Keratinocyte (primary cell): Measurements from ENCODE around the gene OXNAD1. TPM values are rescaled to one million over a fixed set of nuclear protein-coding genes. Genes with fewer than 3 reads are reported as not detected.

Experiments used
- DNase-seq: peaks from one replicate; pipeline ENCODE4 v3.0.0-alpha.2; 2011; ENCODE audit warnings: low read depth, missing footprints, low spot score
- FAIRE-seq: peaks from 2 replicates; lab custom pipeline; 2011; peaks lifted over from hg19 to GRCh38; lab: Jason Lieb, UNC
- H2AFZ ChIP-seq: 2 replicates; pipeline ENCODE4 v1.6.0; 2012; ENCODE audit warnings: low read length, control low read depth, inconsistent platforms; ENCODE audit not compliant: control insufficient read depth
- H3K27ac ChIP-seq: 2 replicates; pipeline ENCODE4 v1.5.1; 2011; ENCODE audit warnings: low read length; ENCODE audit not compliant: control insufficient read depth, insufficient read depth
- H3K27me3 ChIP-seq: 3 replicates; pipeline ENCODE4 v1.6.0; 2011; ENCODE audit warnings: low read length; ENCODE audit not compliant: control insufficient read depth, insufficient read depth; ENCODE audit errors: extremely low read depth
- H3K36me3 ChIP-seq, 2 experiments: 2 replicates in 1 of 2; 3 replicates in 1 of 2; pipeline ENCODE4 v1.5.1; 2011; ENCODE audit warnings: low read length in 2 of 2, mild to moderate bottlenecking in 1 of 2; ENCODE audit not compliant: control insufficient read depth in 2 of 2, insufficient read depth in 2 of 2; ENCODE audit errors: extremely low read depth in 1 of 2
- H3K4me1 ChIP-seq: 3 replicates; pipeline ENCODE4 v1.5.1; 2011; ENCODE audit warnings: low read length; ENCODE audit not compliant: control insufficient read depth, insufficient read depth; ENCODE audit errors: extremely low read depth
- H3K4me2 ChIP-seq: 3 replicates; pipeline ENCODE4 v1.6.0; 2011; ENCODE audit warnings: low read depth, low read length; ENCODE audit not compliant: control insufficient read depth, insufficient read depth; ENCODE audit errors: extremely low read depth
- H3K4me3 ChIP-seq, 3 experiments: fragments of 200-600 bp in 1 of 3; sonication (generic) in 1 of 3; 2 replicates in 2 of 3; 3 replicates in 1 of 3; pipeline ENCODE4 v1.5.1; 2011 to 2016; ENCODE audit warnings: low read length in 3 of 3, mild to moderate bottlenecking in 3 of 3, control low read depth in 2 of 3, inconsistent platforms in 1 of 3, low read depth in 1 of 3, mixed read lengths in 1 of 3, mixed run types in 1 of 3, moderate library complexity in 1 of 3; ENCODE audit not compliant: control insufficient read depth in 2 of 3, insufficient read depth in 2 of 3; ENCODE audit errors: extremely low read depth in 1 of 3
- H3K79me2 ChIP-seq: 2 replicates; pipeline ENCODE4 v1.6.0; 2012; ENCODE audit warnings: low read length; ENCODE audit not compliant: control insufficient read depth, insufficient read depth
- H3K9ac ChIP-seq: 3 replicates; pipeline ENCODE4 v1.6.0; 2011; ENCODE audit warnings: low read length; ENCODE audit not compliant: control insufficient read depth, insufficient read depth; ENCODE audit errors: extremely low read depth
- H3K9me1 ChIP-seq: 3 replicates; pipeline ENCODE4 v1.6.0; 2011; ENCODE audit warnings: low read length; ENCODE audit not compliant: control insufficient read depth, insufficient read depth; ENCODE audit errors: extremely low read depth
- H3K9me3 ChIP-seq: 2 replicates; pipeline ENCODE4 v1.5.1; 2012; ENCODE audit warnings: low read depth, low read length; ENCODE audit not compliant: control insufficient read depth
- H4K20me1 ChIP-seq: 3 replicates; pipeline ENCODE4 v1.6.0; 2011; ENCODE audit warnings: low read length; ENCODE audit not compliant: control insufficient read depth, insufficient read depth; ENCODE audit errors: extremely low read depth
- EZH2 ChIP-seq: IDR thresholded peaks from one replicate; pipeline ENCODE4 v1.6.1; 2012; ENCODE audit warnings: inconsistent platforms, mild to moderate bottlenecking, low read length, moderate library complexity
- dilution Hi-C: fragments of 300-500 bp; cut with MboI; formaldehyde crosslinking; loops from one replicate; pipeline ENCODE4 v1.7.0; 2020; ENCODE audit warnings: low sequenced_read_pairs; ENCODE audit not compliant: extremely low pct_ligation_motif_present
- polyA plus RNA-seq, 5 experiments: library from polyadenylated mRNA; depleted of rRNA in 3 of 5; stranded (reverse) in 3 of 5; stranded (forward) in 1 of 5; unstranded in 1 of 5; fragments of >200 nt; gene quantifications; 1 replicate in 1 of 5; 2 replicates in 3 of 5; 3 replicates in 1 of 5; pipeline versions ENCODE4 v1.2.1 to v1.2.3, GENCODE V29; 2011 to 2012; ENCODE audit warnings: missing spikeins in 2 of 5, low read depth in 1 of 5, low replicate concordance in 1 of 5
- TF ChIP-seq, protein P1 (sequence below), 3 experiments: IDR thresholded peaks in 1 of 3; conservative IDR thresholded peaks in 1 of 3; optimal IDR thresholded peaks in 1 of 3; 2 replicates in 2 of 3; 3 replicates in 1 of 3; pipeline versions ENCODE3 to v1.5.1; 2011; ENCODE audit warnings: low read length in 3 of 3, mild to moderate bottlenecking in 3 of 3, moderate library complexity in 2 of 3, control low read depth in 1 of 3, inconsistent platforms in 1 of 3; ENCODE audit not compliant: insufficient read depth in 2 of 3; ENCODE audit errors: extremely low read depth in 1 of 3

The OXNAD1 gene
- polyA plus RNA-seq, 1 donor (not counting 4 experiments of a cell fraction or from before 2014, with no cell fraction given): 15.2 TPM

DNA sequence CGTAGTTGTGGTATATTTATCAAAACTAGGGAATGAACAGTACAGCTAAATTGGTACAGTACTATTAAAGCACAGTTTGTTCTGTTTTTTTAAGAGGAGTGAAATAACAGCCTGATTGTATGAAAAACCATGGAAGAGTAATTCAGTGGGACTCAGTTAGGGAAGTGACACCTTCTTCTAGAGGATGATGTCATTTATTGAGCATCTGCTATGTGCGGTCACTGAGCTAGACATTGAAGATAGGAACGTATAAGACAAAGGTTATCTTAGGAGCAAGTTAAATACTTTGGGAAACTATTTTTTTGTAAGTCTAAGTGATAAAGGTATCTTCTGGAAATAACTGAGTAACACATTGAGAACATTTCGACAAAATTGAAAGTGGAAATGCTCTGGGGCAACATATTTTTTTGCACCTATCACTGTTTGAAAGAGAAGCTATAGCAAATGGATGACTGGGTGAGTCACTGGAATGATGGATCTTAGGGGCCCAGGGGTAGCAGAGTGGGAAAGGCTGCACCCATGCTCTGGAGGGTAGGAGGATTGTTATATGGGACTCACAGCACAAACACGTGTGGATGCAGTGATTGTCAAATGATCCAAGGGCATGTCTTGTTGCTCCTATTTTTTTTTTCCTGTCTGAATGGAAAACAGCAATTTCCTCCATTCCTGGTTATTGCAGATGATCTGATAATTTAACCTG lies 43.0 kb downstream of the OXNAD1 start:
- TF ChIP-seq, protein P1, sequence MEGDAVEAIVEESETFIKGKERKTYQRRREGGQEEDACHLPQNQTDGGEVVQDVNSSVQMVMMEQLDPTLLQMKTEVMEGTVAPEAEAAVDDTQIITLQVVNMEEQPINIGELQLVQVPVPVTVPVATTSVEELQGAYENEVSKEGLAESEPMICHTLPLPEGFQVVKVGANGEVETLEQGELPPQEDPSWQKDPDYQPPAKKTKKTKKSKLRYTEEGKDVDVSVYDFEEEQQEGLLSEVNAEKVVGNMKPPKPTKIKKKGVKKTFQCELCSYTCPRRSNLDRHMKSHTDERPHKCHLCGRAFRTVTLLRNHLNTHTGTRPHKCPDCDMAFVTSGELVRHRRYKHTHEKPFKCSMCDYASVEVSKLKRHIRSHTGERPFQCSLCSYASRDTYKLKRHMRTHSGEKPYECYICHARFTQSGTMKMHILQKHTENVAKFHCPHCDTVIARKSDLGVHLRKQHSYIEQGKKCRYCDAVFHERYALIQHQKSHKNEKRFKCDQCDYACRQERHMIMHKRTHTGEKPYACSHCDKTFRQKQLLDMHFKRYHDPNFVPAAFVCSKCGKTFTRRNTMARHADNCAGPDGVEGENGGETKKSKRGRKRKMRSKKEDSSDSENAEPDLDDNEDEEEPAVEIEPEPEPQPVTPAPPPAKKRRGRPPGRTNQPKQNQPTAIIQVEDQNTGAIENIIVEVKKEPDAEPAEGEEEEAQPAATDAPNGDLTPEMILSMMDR (optimal IDR thresholded peaks at IDR 0.05 in 1 of 3, IDR thresholded peaks at IDR 0.05 in 1 of 3, conservative IDR thresholded peaks at IDR 0.05 in 1 of 3; ENCODE audit: extremely low read depth in 1 of 3, insufficient read depth in 2 of 3, low read length in 3 of 3): no peak
- TF ChIP-seq EZH2: no peak
- H3K9me1 ChIP-seq: no peaks in the 10 kb centered on the region
- no peaks in the 10 kb centered on the region for H3K27me3 ChIP-seq
- peaks cover 11% of the 10 kb centered on the region for H3K4me1 ChIP-seq
- H3K9me3 ChIP-seq: no peaks in the 10 kb centered on the region
- no peak overlapping the region for H3K4me3 ChIP-seq
- FAIRE-seq: no peak
- dilution Hi-C loops: no loop called here
- no peak overlapping the region for H3K27ac ChIP-seq
- peaks cover 5 to 17% of the 10 kb centered on the region in 2 experiments for H3K36me3 ChIP-seq
- DNase-seq: no peak
- no peak overlapping the region for H3K9ac ChIP-seq
- H4K20me1 ChIP-seq: no peaks in the 10 kb centered on the region
- no peak overlapping the region for H2AFZ ChIP-seq
- H3K4me2 ChIP-seq: no peak overlapping the region
- no peaks in the 10 kb centered on the region for H3K79me2 ChIP-seq

GRCh38 chr3:16308727-16309126 lies 43.7 kb downstream of the OXNAD1 start:
- peaks cover 6 to 12% of the 10 kb centered on the region in 2 experiments for H3K36me3 ChIP-seq
- dilution Hi-C loops: no loop called here
- TF ChIP-seq, protein P1 (optimal IDR thresholded peaks at IDR 0.05 in 1 of 3, IDR thresholded peaks at IDR 0.05 in 1 of 3, conservative IDR thresholded peaks at IDR 0.05 in 1 of 3; ENCODE audit: extremely low read depth in 1 of 3, insufficient read depth in 2 of 3, low read length in 3 of 3): no peak
- TF ChIP-seq EZH2: no peak

More at GRCh38 chr3:16308727-16309126, 43.7 kb downstream of the OXNAD1 start:
- Histone ChIP-seq H3K4me2 (no peak overlapping the region), H3K79me2 (no peaks in the 10 kb centered on the region), H3K9me1 (no peaks in the 10 kb centered on the region), H3K9me3 (no peaks in the 10 kb centered on the region), H2AFZ (no peak overlapping the region), H3K4me1 (peaks cover 11% of the 10 kb centered on the region), H3K27ac (no peak overlapping the region), H3K4me3 (no peak overlapping the region), H3K27me3 (no peaks in the 10 kb centered on the region), H3K9ac (no peak overlapping the region), H4K20me1 (no peaks in the 10 kb centered on the region)
- FAIRE-seq: no peak
- no peak for DNase-seq
